ENCODE data around the gene SEMA4A.
A peak's percentile ranks its signal among the peaks of the same experiment; 100 is the strongest.
"Not testable (repeated sequence)": the region's sequence is repeated elsewhere in the genome, so short reads cannot be mapped to it uniquely, and the experiment has no call there.

Gene SEMA4A

DNA sequence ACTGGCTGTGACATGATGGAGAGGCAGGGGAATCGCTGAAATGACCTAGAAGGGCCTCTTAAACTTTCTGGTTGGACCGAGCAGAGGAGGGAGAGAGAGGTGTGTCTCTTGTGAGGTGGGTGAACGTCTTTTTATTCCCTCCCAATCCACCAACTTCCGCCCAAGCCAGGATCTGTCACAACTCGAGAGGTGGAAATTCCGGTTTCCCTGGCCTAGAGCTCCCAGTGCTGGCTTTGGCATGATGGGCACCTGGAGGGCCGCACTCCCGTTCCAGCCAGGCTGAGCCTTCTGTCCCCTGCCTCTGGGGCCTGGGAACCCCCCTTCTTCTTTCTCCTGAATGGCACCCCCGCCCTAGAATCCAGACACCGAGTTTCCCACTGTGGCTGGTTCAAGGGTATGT lies at the start of gene SEMA4A:
TSS of gene SEMA4A (plus strand) at position 224 of the 400 bp plus-strand sequence. CDS start 994 bp downstream, outside the sequence.
- no peak for DNase-seq

DNA sequence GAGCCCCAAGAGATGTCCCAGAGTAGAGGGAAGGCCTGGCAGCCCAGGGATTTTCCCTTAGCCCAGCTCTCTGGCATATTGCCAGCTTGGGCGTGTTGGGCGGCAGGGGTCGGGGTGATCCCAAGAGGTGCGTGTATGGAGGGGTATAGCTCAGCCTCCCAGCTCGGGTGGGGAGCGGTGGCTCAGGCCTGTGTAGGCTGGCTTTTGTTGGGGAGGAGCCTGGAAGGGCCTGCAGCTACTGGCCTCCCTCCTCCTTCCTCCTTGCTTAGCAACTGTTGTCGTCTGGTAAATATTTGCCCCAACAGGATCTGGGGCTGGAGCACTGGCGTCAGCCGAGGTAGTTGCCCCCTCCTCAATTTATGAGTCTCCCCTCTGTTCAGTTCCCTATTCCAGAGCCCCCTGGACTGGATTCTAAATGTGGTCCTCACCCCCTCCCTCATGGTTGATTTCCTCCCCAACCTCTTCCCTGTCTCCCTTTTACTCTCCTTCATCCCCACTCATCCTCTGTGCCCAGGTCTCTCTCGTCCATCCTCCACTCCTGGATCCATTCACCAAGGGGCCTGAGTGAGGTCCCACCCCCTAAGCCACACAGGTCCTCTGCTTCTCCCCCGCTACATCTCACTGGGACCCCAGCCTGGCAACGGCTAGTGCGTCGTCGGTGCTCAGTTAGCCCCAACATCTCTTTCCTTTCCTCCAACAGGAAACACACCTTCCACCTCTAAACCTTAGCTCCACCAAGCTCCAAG lies 49.1 kb upstream of the SEMA4A start:
- DNase-seq = no peak

DNA sequence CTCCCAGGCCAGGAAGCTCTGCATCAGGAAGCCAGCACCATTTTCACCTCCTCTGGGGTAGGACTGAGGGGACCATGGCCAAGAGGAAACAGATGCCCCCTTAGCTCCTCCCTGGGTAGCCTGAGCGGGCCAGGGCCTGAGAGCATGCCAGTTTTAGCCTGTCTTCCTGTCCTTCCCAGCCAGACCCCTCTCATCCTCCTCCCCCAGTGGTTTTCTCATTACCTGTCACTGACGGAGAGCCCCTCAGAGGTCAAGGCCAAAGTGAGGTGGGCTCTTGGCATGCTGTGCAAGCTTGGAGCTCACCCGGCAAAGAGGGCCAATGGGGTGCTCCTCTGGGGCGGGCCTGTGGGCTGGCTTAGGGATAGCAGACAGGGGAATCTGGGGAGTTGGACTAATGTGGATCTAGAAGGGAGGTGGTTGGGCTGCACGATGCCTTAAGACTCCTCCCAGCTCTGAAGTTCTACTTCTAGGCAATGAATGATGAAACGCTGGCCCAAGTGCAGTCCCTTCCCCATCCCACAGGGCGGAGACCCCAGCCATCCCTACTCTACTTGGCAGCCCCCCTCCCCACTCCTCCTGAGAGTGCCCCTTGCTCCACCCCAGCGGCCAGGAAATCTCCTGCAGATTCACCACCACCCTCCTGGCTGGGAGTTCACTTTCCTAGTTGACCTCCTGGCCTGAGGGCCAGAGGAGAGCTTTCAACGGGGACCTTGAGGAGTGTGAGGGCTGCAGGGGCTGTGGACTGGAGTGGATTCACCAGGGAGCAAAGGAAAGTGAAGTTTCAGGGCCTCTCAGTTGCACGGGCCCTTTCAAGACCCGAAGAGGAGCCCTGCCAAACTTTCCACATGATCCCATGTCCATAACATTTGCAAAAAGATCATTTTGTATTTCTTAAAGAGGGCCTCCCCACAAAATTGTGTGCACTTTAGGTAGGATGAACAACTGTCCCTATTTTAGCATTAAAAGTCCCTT lies 48.2 kb upstream of the SEMA4A start:
- DNase-seq = no peak

GRCh38 chr1:156106624-156107488 lies 46.5 kb upstream of the SEMA4A start:
- peak; percentile 86 for DNase-seq

GRCh38 chr1:156108057-156108456 lies 45.3 kb upstream of the SEMA4A start:
- no peak for DNase-seq

DNA sequence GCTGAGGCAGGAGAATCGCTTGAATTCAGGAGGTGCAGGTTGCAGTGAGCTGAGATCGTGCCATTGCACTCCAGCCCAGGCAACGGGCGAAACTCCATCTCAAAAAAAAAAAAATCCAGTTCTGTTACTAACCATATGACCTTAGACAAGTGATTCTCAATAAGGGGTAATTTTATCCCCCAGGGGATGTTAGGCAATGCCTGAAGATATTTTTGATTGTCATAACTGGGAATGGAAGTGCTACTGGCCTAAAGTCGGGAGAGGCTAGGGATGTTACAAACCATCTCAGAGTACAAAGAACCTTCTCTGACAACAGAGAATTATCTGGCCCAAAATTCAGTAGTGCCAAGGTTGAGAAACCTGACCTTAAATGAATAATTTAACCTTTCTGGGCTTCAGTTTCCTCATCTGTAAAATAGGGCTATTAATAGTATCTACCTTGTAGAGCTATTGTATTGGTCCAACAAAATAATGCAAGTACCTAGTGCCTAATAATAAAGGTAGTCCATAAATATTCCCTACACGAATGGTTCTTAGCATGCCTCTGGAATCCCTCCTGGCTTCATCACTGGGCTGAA lies 44.6 kb upstream of the SEMA4A start:
- no peak for DNase-seq

DNA sequence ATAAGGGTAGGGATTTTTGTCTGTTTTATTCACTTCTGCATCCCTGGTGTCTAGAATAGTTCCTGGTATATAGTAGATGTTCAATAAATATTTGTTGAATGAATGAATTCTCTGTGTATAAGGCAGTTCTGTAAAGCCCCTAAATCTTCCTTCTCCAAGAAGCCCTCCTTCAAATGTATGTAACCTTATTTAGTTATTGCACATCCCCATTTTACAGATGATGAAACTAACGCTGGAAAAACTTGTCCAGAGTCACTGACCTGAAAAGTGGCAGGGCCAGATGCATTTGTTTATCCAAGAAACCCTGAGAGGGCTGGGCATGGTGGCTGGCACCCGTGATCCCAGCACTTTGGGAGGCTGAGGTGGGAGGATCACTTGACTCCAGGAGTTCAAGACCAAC lies 43.1 kb upstream of the SEMA4A start:
- no peak for DNase-seq

GRCh38 chr1:156111355-156111962 lies 41.9 kb upstream of the SEMA4A start:
- no peak for DNase-seq

- no peak for DNase-seq
Measured at GRCh38 chr1:156112276-156113137, 40.9 kb upstream of the SEMA4A start.

- no peak for DNase-seq
Measured at GRCh38 chr1:156113282-156113950, 40.0 kb upstream of the SEMA4A start.

GRCh38 chr1:156114101-156114918 lies 39.1 kb upstream of the SEMA4A start, which contains the start of gene LMNA:
LMNA (plus strand) TSS chr1:156114711; CDS start chr1:156114919, 208 bp downstream.
- DNase-seq = peak; percentile 76

- DNase-seq = peak; percentile 57
Measured at GRCh38 chr1:156114919-156115513, 38.4 kb upstream of the SEMA4A start.

- no peak for DNase-seq
Measured at GRCh38 chr1:156115514-156116374, 37.6 kb upstream of the SEMA4A start.

DNA sequence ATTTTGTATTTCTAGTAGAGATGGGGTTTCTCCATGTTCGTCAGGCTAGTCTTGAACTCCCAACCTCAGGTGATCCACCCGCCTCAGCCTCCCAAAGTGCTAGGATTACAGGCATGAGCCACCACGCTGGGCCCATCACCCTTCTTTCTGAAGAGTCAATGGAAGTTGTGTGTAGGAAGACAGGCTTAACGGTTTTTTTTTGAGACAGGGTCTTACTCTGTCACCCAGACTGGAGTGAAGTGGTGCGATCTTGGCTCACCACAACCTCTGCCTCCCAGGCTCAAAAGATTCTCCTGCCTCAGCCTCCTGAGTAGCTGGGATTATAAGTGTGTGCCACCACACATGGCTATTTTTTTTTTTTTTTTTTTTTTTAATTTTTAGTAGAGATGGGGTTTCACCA lies 36.7 kb upstream of the SEMA4A start:
- not testable (repeated sequence) for DNase-seq

DNA sequence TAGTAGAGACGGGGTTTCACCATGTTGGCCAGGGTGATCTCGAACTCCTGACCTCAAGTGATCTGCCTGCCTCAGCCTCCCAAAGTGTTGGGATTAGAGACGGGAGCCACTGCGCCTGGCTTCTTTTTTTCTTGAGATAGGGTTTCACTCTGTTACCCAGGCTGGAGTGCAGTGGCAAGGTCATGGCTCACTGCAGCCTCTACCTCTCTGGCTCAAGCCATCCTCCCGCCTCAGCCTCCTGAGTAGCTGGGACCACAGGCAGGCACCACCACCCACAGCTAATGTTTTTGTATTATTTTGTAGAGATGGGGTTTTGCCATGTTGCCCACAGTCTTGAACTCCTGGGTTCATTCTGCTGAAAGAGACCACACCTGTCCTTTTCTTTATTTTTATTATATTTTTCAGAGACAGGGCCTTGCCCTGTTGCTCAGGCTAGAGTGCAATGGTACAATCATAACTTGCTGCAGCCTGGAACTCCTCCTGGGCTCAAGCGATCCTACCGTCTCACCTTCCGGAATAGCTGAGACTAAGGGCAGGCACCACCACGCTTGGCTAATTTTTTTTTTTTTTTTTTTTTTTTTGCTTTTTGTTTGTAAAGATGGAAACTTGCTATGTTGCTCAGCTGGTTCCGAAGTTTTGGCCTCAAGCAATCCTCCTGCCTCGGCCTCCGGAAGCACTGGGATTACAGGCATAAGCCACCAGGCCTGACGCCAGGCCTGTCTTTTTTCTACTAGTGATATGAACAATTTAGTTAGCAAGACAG lies 35.8 kb upstream of the SEMA4A start:
- no peak for DNase-seq

- no peak for DNase-seq
Measured at GRCh38 chr1:156118177-156118868, 35.1 kb upstream of the SEMA4A start.

All from NCI-H526 treated with DMSO at 0.1 percent for 48 hours (cell line).